HL-60 (cell line): ENCODE measurements around the gene SERP2.

Source experiments
- DNase-seq, 2 experiments: peaks; one replicate each; pipeline ENCODE4 v3.0.0-alpha.2; 2010 to 2020; ENCODE audit warnings: low read depth in 1 of 2, low spot score in 1 of 2
- H3K27ac ChIP-seq: fragments of 250-450 bp; sonication (Bioruptor Pico); replicated peaks from 2 replicates; pipeline ENCODE4 v1.5.1; 2020; ENCODE audit warnings: mild to moderate bottlenecking, moderate library complexity
- H3K27me3 ChIP-seq: fragments of 250-450 bp; sonication (Bioruptor Pico); 2 replicates; pipeline ENCODE4 v1.5.1; 2021; ENCODE audit warnings: mild to moderate bottlenecking, moderate library complexity; ENCODE audit not compliant: insufficient read depth, poor library complexity, severe bottlenecking
- H3K4me3 ChIP-seq: replicated peaks from 2 replicates; pipeline ENCODE4 v1.5.1; 2011; ENCODE audit warnings: mild to moderate bottlenecking, control low read depth, low read length; ENCODE audit not compliant: insufficient read depth
- GABPA ChIP-seq: IDR thresholded peaks from 2 replicates; pipeline ENCODE4 v1.6.1; 2012; ENCODE audit warnings: low read depth
- POLR2AphosphoS5 ChIP-seq: IDR thresholded peaks from 2 replicates; pipeline ENCODE4 v1.6.1; 2012; ENCODE audit warnings: low read depth
- REST ChIP-seq: IDR thresholded peaks from 2 replicates; pipeline ENCODE4 v1.6.1; 2012; ENCODE audit warnings: low read depth; ENCODE audit not compliant: insufficient replicate concordance
- SPI1 ChIP-seq: IDR thresholded peaks from 2 replicates; pipeline ENCODE4 v1.6.1; 2012; ENCODE audit warnings: low read depth, mild to moderate bottlenecking, borderline replicate concordance
- TF ChIP-seq, protein P1 (sequence below): IDR thresholded peaks from one replicate; pipeline ENCODE4 v1.5.1; 2011; ENCODE audit warnings: low read length, control low read depth, inconsistent platforms; ENCODE audit not compliant: insufficient read depth

SERP2 gene

DNA sequence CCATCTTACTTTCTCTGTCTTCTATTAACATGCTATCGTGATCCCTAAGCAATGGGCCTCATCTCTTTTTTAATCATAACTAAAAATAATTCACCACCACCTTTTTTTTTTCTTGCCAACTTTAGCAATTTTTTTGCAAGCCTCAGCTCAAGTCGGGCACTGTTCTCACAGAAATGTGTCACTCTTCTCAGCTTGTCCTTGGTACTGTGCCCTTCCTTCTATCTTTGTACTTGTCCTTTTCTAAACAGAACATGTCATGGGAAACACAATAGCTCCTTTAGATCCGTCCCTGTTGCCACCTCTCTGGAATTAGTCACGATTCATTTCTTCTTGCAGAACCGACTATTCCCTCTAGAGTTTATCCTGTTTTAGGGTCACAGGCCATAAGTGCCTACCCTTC lies 10.3 kb downstream of the SERP2 start:
- Histone ChIP-seq H3K27me3 (no peaks in the 10 kb centered on the region), H3K27ac (no peak overlapping the region), H3K4me3 (no peak overlapping the region)
- TF ChIP-seq, protein P1, sequence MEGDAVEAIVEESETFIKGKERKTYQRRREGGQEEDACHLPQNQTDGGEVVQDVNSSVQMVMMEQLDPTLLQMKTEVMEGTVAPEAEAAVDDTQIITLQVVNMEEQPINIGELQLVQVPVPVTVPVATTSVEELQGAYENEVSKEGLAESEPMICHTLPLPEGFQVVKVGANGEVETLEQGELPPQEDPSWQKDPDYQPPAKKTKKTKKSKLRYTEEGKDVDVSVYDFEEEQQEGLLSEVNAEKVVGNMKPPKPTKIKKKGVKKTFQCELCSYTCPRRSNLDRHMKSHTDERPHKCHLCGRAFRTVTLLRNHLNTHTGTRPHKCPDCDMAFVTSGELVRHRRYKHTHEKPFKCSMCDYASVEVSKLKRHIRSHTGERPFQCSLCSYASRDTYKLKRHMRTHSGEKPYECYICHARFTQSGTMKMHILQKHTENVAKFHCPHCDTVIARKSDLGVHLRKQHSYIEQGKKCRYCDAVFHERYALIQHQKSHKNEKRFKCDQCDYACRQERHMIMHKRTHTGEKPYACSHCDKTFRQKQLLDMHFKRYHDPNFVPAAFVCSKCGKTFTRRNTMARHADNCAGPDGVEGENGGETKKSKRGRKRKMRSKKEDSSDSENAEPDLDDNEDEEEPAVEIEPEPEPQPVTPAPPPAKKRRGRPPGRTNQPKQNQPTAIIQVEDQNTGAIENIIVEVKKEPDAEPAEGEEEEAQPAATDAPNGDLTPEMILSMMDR, result no peak
- TF ChIP-seq REST (no peak), SPI1 (no peak), POLR2AphosphoS5 (no peak), GABPA (no peak)
- DNase-seq, result no peak

GRCh38 chr13:44384778-44385177 lies 11.2 kb downstream of the SERP2 start:
- no peak for TF ChIP-seq REST
- TF ChIP-seq, protein P1, result no peak
- TF ChIP-seq SPI1, result no peak
- no peak for TF ChIP-seq GABPA
- no peak for TF ChIP-seq POLR2AphosphoS5
- DNase-seq, result no peak
- Histone ChIP-seq H3K27ac (no peak overlapping the region), H3K27me3 (no peaks in the 10 kb centered on the region), H3K4me3 (no peak overlapping the region)

DNA sequence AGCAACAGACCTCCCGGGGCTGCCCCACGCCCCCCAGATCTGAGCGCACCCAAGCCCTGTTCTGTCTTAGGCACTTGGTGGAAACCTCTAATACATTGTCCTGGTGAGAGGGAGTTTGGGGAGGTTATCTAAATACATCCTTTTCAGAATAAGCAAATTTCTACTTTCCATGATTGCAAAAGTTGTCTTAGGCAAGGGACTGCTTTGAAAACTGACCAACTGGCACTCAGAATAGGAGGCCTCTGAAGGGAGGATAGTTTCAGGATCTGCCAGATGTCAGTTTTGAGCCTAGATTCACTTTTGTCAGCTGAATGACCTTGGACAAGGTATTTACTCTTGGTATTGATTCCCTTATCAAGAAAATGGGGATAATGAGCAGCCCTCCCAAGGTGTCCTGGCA lies 11.8 kb downstream of the SERP2 start:
- TF ChIP-seq, protein P1, result no peak
- TF ChIP-seq POLR2AphosphoS5 (no peak), REST (no peak), GABPA (no peak), SPI1 (no peak)
- no peak overlapping the region for H3K4me3 ChIP-seq
- H3K27ac ChIP-seq, result no peak overlapping the region
- no peaks in the 10 kb centered on the region for H3K27me3 ChIP-seq
- no peak for DNase-seq
